Glomerular visceral epithelial cell (primary cell): Measurements from ENCODE around the gene MALRD1.
A peak's percentile ranks its signal among the peaks of the same experiment; 100 is the strongest.

Source experiments
- DNase-seq: peaks from one replicate; pipeline ENCODE4 v3.0.0-alpha.2; 2016; ENCODE audit errors: extremely low spot score

Gene MALRD1

DNA sequence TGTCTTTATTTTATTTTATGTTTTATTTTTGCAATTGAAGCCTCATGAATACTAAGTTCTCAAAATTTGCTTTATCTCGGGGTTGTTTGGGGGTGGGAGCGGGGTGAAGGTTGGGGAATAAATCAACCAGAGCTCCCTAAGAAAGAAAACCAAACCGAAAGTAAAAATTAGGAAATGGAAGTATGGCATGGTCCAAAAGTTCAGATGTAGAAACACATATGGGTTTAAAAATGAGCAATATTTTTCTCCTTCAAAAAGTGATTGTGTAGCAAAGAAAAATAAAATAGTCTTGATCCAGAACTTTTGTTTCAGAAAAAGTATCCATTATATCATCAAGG, 590.3 kb downstream of the MALRD1 start:
- DNase-seq, result no peak

DNA sequence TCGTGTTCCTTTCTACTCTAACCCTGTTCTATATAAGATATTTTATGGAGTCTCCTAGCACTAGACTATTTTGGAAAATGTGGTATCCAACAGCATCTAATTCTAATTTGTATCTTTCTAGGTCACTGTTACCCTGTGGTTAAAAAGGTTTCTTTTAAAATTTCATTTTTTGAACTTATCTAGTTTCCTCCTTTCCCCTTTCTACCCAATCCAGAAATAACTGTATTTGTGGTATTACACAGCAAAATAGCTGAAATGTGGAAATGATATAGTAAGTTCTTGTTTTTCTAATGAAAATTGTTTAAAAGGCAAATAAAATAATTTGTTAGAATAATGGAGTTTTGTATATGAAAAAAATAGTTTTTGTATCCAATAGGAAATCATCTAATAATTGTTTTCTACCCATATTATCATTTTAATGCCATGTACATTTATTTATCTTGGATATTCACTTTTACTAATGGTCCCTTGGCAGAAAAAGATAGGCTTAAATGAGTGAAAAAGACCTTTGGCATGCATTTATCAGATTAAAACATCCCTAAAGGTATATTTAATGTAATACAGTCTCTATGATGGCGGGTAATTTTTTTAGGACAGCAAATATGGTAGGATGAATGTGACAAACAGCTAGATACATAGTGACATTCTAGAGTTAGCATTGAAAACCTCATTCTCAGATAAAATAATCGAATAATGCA, 592.1 kb downstream of the MALRD1 start:
- no peak for DNase-seq

DNA sequence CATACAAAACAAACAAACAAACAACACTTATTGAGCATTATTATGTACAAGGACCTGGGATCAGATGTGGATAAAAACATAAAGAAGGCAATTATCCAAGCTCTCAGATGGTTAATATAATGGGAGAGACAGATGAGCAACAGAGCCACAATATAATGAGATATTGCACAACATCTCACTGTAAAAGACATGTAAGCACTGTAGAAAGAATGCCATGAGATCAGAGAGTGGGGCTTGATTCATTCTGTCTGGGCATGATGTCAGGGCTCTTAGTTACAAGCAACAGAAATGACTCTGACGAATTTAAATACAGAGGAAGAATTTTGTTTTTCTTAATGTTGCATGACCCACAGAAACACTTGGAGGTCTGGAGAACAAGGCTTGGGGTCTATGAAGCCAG, 602.9 kb downstream of the MALRD1 start:
- peak; percentile 21 for DNase-seq

DNA sequence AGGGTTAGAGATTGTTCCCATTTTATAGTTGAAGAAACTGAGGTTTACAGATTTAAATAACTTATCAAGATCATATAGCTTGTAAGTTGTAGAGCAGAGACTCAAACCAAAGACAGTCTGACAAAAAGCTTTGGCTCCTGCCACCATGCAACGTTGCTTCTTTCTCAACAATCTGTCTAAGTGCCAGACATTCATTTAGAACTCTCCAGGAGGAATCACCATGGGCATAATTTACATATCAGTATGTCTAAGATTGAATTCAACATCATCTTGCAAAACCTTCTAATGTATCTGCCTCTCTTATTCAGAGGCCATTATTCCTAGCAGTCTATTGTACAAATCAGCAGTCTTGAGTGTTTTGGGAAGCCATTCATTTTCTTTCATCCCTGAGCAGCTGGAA, 604.1 kb downstream of the MALRD1 start:
- no peak for DNase-seq

DNA sequence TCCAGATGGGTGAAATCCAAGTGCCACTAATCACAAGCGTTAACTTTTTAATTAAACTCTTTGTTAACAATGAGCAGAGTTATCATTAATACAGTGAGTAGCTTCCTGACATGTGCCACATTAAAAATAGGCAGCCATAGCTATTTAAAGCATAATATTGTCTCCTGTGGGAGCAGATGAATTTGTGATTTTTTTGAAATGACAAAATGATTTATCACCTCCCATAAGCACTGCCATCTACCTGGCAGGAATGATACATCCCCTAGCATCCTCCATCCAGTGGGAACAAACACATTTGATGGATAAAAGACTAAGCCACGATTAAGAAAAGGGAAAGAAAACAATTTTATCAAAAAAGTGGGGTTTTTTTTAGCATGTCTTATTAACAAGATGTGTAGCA, 605.3 kb downstream of the MALRD1 start:
- no peak for DNase-seq

DNA sequence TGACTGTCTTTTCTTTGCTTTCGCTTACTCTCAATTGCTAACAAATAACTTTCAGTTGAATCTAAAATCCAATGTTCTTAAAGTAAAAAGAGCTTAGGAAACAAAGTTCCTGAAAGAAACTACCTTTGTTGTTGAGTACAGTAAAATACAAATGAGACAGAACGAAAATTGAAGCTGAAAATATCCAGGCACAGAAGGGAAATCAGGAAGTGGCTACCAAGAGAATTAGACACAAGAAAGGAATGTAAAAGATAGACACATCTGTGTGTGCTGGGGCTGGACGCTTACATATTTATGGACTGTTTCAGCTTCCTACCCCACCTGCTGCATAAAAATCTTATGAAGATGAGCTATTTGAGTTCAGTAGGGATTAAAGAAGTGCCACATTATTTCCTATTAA, 606.0 kb downstream of the MALRD1 start:
- peak; percentile 67 for DNase-seq

DNA sequence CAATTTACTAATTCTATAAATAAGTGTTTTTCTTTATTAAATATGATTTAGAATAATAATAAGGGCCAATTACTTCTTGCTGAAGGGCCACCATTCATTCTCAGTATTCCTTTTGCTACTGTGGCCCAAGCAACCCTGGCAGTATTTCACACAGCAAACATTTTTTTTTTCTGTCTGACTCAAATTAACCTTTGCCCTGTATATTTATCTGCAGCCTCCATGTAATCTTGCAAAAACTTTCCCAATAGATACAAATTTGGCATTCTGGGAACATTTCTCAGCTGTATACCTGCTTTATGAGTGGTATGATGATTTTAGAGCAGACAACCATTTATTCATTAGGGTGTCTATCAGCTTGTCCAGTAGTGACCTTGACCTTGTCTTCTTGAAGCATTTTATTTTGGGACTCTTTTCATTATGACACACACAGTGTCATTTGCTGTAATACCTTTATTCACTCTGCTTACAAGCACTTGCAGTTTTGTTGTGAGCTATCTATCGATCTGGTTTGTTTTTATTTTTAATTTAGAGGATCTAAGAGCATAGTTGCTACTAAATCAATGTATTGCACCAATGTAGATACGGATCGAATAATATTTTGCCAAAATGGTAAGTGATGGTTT, 607.9 kb downstream of the MALRD1 start:
- no peak for DNase-seq

DNA sequence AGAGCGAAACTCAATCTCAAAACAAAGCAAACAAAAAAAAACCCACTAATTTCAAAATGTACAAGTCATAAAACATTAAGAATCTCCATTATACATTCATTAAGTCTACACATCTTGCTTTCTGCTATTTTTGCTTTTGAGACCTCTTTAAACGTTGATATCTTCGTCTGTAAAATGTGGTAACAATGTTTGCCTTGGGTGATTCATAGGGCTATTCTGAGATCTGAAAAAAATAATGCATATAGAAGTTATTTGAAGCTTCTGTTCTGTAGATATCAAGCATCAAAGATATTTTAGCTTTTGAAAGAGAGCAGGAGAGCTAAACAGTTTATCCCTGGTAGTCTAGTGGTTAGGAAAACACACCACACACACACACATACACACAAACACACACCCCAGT, 609.5 kb downstream of the MALRD1 start:
- DNase-seq, result no peak

DNA sequence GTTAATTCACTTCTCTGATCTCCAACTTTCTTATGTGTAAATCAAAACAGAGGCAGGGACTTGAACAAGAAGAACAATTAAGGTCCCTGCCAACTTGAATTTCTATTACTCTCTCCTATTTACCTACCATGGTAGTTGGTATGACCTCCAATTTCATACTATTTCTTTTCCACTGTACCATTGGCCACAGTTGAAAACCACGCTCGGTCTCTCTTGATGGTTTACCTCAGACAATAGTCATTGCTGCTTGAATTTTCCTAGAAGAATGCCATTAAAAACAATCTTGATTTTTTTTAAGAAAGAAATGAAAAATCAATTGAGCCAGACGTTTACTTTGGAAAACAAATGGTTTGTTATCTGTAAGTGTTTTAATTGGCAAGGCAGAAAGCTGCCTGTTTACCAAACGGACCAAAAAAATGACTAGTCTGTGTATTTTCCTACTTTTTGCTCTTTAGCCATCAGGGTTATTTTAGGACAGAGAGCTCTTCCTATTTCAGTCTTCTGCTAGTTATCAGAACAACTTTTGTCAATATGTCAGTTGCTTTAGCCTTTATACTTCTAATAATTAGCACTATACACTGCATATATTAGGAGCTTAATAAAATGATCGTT, 610.1 kb downstream of the MALRD1 start:
- DNase-seq, result no peak

DNA sequence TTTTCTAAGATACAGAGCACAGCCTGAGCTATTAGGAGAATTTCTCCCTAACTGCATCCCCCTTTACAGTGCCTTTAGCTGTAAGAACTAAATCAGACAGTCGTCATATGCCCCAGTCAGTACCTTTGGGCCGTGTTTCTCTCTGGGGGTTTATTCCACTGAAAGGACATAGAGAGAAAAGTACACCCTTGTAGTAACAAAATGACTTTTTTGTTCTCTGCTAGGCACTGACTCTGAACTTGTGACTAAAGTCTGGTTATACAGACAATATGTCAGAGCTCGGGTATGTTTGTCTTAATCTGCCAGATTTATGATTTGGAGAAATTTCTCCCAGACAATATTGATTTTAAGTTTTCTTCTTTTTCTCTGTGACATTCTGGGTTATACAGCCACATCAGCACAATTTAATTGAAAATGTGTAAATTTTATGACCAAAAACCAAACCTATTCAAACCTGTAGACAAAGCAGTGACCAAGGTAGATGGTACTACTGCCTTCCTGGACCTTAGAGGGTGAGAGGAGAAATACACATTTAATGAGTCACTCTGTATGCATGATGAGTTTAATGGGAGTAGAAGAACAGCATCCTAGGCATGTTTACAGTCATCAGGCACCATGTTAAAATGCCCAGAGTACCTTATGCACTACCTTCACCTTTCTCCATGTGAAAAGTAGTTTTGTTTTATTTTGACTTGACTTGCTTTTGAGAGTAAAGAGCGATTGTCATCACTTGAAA, 611.5 kb downstream of the MALRD1 start:
- DNase-seq, result peak; percentile 28

DNA sequence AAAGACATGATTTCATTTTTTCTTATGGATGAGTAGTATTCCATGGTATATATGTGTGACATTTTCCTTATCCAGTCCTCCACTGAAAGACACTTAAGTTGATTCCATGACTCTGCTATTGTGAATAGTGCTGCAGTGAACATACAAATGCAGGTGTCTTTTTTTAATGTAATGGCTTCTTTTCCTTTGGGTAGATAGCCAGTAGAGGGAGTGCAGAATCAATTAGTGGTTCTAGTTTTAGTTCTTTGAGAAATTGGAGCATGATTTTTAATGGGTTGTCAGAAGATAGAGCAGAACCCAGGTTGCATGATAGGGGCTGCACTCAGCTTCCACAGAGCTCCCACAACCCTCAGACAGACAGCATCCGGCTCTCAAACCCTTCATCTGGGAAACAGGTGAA, 614.7 kb downstream of the MALRD1 start:
- no peak for DNase-seq

DNA sequence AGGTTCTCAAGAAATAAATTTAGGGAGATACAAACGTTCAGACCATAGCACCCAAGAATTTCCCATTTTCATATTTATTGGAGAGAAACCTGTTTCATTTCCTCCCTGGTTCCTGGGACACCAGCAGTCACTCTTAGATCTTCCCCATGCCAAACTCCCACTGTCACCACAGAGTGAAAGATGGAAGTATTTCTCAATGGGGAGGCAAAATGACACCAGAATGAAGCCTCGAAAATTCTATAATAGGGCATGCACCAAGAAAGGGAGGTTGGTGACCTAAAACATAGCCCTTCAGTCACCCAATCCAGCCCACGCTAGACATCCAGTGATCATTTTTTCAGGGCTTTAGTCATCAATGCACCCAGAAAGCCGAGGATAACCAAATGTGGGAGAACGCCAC, 619.5 kb downstream of the MALRD1 start:
- no peak for DNase-seq

DNA sequence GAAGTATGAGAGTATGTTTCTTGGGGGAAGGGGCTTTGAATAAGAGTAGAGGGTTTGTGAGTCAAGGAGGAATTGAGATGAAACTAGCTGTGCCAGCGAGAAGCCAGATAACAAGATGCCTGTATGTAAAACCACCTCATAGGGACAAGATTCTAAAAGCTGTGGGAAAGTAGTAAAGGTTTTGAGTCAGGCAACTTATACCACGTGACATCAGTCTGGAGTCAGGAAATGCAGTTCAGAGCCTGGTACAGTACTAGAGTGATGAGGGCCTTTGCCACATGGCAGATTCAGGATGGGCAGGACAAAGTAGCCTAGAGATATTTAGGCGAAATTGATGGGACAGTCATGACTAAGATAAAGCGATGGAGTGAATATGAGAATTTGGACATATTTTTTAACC, 627.5 kb downstream of the MALRD1 start:
- no peak for DNase-seq

DNA sequence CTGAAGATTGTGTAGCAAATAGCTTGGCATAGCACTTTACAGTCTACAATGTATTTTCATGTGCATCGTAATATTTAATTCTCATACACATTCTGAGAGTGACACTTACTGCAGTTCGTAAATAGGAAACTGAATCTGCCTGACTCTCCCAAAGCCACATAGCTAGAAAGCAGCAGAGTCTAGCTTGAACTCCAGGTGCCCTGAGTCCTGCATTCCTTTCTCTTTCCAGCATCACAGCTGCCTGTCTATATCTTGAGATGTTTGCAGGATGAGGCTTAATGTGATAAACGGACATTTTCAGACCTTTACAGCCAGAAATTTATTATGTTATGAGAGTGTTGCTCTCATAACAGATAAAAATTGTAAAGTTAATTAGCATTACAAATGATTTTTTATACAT, 634.8 kb downstream of the MALRD1 start:
- peak; percentile 2 for DNase-seq

DNA sequence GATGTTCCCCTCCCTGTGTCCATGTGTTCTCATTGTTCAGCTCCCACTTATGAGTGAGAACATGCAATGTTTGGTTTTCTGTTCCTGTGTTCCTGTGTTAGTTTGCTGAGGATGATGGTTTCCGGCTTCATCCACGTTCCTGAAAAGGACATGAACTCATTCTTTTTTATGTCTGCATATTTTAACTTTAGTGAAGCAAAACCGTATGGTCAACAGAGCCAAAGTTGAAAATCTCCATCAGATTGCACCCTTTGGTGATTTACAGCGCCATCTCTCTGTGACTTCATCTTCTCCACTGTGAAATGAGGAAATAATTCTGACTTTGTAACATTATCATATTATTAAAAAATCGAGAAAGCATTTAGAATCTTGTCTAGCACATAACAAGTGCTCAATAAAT, 635.4 kb downstream of the MALRD1 start:
- DNase-seq, result peak; percentile 33

DNA sequence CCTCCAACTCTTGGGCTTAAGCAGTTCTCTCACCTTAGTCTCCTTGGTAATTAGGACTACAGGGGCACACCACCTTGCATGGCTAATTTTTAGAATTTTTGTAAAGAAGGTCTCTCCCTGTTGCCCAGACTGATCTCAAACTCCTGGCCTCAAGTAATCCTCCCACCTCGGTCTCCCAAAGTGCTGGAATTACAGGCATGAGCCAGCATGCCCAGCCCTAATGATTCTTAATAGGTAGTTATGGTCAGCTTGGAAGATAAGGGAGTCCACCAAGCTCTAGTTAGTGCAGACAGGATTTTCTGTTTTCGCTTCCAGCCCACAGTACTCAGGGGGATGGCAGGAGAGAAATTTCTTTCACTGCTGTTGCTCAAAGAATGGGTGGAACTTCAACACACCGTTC, 639.7 kb downstream of the MALRD1 start:
- DNase-seq, result no peak

DNA sequence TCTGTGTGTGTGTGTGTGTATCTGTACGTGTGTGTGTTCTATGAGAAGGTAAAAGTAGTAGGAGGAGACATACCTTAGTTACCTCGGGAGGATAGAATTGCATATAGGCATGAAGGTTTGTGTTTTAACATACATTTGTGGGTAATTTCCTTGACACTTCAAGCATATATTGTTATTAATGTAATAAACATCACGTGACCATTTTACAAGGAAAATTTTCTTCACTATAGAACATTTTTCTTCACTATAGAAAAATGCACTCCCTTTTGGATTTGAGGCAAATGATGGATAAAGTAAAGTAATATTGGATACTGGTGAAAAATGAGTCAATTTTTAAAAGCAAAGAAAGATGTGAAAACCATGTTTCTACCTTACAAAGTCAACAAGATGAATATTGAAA, 640.6 kb downstream of the MALRD1 start:
- DNase-seq, result no peak

DNA sequence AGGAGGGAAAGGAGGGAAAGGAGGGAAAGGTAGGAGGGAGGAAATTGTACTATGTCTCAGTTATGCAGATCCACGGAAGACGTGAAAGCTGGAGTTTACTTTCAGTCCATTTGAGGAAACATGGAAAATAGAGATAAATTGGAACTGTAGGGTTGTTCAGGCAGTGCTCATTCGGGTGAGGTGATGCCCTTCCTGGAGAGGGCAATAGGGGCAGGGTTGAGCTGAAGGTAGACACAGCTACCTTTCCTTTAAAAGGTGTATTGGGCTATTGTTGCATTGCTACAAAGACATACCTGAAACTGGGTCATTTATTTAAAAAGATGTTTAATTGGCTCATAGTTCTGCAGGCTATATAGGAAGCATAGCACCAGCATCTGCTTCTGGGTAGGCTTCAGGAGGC, 650.7 kb downstream of the MALRD1 start:
- DNase-seq, result no peak

DNA sequence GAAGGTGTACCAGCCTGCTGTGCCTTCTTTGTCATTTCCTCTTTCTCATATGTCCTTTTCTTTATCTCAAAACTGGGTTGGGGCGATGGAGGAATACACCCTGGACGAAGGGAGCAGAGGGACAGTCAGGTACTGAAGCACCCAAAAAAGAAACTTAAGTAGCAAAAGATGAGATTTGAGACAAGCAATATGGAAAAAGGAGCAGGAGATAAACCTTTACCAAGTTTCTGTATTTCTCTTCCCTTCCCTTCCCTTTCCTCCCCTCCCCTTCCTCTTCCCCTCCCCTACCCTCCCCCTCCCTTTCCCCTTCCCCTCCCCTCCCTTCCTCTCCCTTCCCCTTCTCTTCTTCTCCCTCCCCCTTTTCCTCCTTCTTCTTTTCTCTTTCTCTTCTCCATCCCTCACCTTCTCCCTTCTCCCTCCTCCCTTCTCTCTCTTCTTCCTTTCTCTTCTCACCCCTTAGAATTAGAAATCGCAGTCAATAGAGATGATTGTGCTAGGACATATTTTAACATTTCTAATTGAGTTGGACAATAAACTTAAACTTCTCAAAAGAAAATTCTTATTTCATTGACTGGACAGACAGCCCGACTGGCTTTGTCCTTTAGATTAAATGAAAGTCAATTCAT, 652.9 kb downstream of the MALRD1 start:
- DNase-seq, result no peak

DNA sequence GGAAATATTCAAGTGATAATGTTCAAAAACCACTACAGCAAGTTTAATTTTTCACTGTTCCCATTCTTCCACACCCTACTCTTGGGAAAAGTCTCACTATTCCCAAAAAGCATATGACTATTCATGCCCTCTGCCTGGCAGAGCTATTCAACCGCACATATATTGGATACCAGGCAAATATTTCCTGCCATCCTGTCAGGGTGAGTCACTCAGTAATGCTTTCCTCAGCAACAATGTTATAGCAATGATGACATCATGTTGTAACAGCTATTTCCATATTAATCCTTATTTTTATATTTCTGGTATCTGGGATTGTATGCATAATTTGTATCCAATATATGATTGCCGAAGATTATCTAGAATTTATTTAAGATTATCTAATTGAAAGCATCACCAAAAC, 653.6 kb downstream of the MALRD1 start:
- peak; percentile 37 for DNase-seq

DNA sequence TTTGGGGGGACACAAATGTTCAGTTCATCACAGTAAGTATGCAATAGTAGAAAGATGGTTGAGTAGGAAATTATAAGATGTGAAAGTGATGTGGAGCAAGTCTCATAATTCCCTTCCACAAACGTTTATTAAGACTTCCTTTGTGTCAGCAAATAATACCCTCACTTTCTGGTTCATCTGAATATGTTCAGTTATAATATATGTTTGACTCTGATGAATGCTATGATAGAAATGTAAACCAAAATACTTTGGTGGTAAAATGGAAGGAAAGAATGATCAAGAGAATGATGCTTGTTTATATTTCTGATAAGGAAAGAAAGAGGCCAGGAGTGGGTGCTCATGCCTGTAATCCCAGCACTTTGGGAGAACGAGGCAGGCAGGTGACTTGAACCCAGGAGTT, 655.9 kb downstream of the MALRD1 start:
- DNase-seq, result no peak

DNA sequence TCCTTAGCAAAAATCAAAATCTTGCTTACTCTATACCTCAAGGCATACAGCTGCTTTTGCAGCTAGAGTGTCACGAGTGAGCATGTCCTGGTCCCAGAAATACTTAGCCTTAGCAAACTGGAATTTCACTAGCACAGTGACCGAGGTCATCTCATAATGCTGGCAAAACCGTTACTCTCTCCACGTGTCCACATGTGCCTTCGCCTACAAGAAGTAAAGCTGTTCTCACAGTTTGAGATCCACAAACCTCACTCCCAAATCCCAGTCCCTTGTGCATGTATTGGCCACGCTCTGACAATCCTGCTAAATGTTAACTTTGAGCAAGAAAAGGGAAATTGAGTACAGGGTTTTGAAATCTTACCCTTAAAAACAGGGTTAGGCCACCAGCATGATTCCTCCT, 656.6 kb downstream of the MALRD1 start:
- DNase-seq, result no peak
